Prostate gland (tissue), 2 donors: ENCODE results near the gene SETD2. TPM values are rescaled to one million over a fixed set of nuclear protein-coding genes. Genes with fewer than 3 reads are reported as not detected.

Source experiments
- DNase-seq: peaks from one replicate; pipeline ENCODE4 v3.0.0-alpha.2; 2019; ENCODE audit warnings: low spot score
- H3K27ac ChIP-seq, 2 donors: fragments of 200-600 bp; sonication (generic); 2 replicates each; pipeline ENCODE4 v1.5.1; 2017 to 2019
- H3K27me3 ChIP-seq: fragments of 200-600 bp; sonication (generic); replicated peaks from 2 replicates; pipeline ENCODE4 v1.5.1; 2019; ENCODE audit not compliant: insufficient read depth
- H3K36me3 ChIP-seq, 2 donors: fragments of 200-600 bp; sonication (generic); 1 replicate in 1 of 2; 2 replicates in 1 of 2; pipeline versions ENCODE4 v1.5.1 to v1.8.1; 2017 to 2019
- H3K4me1 ChIP-seq: fragments of 200-600 bp; sonication (generic); replicated peaks from 2 replicates; pipeline ENCODE4 v1.5.1; 2019
- H3K4me3 ChIP-seq, 2 donors: fragments of 200-600 bp; sonication (generic); 2 replicates each; pipeline ENCODE4 v1.5.1; 2017 to 2019
- H3K9me3 ChIP-seq: fragments of 200-600 bp; sonication (generic); 2 replicates; pipeline ENCODE4 v1.5.1; 2017
- CTCF ChIP-seq, 4 experiments: fragments of 200-600 bp in 2 of 4; fragments of 450-650 bp in 2 of 4; sonication (generic) in 2 of 4; IDR thresholded peaks; 1 replicate in 3 of 4; 2 replicates in 1 of 4; pipeline ENCODE4 v1.5.1; 2016 to 2019; ENCODE audit warnings: antibody characterized with exemption in 4 of 4, mild to moderate bottlenecking in 2 of 4, moderate library complexity in 2 of 4
- POLR2A ChIP-seq: fragments of 450-650 bp; IDR thresholded peaks from one replicate; pipeline ENCODE4 v1.6.1; 2016; ENCODE audit warnings: antibody characterized with exemption, mild to moderate bottlenecking
- POLR2AphosphoS5 ChIP-seq: sonication (generic); formaldehyde crosslinking; IDR thresholded peaks from one replicate; pipeline ENCODE4 v1.6.1; 2017; ENCODE audit warnings: antibody characterized with exemption
- WGBS: methylation state at CpG from one replicate; pipeline ENCODE4 v1.1.5; 2018; 5-methylcytosine and 5-hydroxymethylcytosine counted together
- intact Hi-C: fragments of 100-400 bp; cut with DNase I; formaldehyde crosslinking; loops from one replicate; pipeline ENCODE4 v1.14.2; 2022
- total RNA-seq, 2 donors: library from RNA; depleted of rRNA; stranded (reverse); fragments of >200 nt; gene quantifications; one replicate each; pipeline ENCODE4 v1.1.0, GENCODE V29; 2016

SETD2 gene
- total RNA-seq, 2 donors from 2014 or later = 49.8 to 56.2 TPM

GRCh38 chr3:46971742-46972141 lies 192.2 kb downstream of the SETD2 start:
- WGBS = 93% methylated on average over 1 of the region's 1 CpG
- no peaks in the 10 kb centered on the region for H3K9me3 ChIP-seq
- DNase-seq = no peak
- intact Hi-C loops = no loop called here
- TF ChIP-seq CTCF (IDR thresholded peaks at IDR 0.05) = no peak
- no peak for TF ChIP-seq POLR2A
- TF ChIP-seq POLR2AphosphoS5 = no peak
- no peaks in the 10 kb centered on the region for H3K27me3 ChIP-seq
- H3K4me3 ChIP-seq = no peak overlapping the region
- no peak overlapping the region for H3K27ac ChIP-seq
- H3K36me3 ChIP-seq = no peaks in the 10 kb centered on the region
- no peaks in the 10 kb centered on the region for H3K4me1 ChIP-seq

- TF ChIP-seq POLR2AphosphoS5 (no peak), POLR2A (no peak), CTCF (IDR thresholded peaks at IDR 0.05) (no peak)
- Histone ChIP-seq H3K27ac (no peak overlapping the region), H3K36me3 (no peaks in the 10 kb centered on the region), H3K4me3 (no peak overlapping the region), H3K27me3 (no peaks in the 10 kb centered on the region), H3K9me3 (no peaks in the 10 kb centered on the region), H3K4me1 (no peaks in the 10 kb centered on the region)
- WGBS = 53% methylated on average over 6 of the region's 6 CpGs
- no peak for DNase-seq
- intact Hi-C loops = no loop called here
These were observed 192.8 kb downstream of the SETD2 start for GRCh38 chr3:46971151-46971550.

DNA sequence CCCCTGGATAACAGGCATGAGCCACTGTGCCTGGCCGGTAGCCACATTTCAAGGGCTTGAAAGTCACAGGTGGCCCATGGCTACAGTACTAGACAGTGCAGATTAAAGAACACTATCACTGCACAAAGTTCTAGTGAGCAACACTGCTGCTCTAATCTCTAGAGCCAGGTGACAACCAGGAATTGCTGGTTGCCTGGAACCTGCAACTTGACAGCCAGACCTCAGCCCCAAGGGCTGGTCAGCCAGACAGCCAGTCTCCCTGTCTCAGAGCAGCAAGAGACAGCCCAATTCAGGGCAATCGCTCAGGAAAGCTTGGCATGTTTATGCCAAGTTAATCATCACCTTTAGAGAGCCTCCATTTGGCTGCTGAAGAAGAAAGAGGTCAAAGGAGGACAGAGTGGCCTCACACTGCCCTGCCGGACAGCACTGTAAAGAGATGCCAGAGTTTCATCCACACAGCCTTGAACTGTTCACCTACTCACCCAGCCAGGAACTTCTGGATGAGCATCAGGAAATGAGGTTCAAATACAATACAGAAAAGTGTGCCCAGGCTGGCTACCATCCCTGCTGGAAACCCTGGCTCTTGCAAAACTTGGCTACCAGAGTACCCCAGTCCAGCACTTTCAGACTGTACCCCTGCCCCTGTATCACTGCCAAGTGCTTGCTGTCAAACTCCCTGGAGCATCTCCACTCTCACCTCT lies 193.4 kb downstream of the SETD2 start:
- no peak overlapping the region for H3K4me3 ChIP-seq
- intact Hi-C loops = no loop called here
- no peaks in the 10 kb centered on the region for H3K27me3 ChIP-seq
- H3K36me3 ChIP-seq = no peaks in the 10 kb centered on the region
- H3K4me1 ChIP-seq = no peaks in the 10 kb centered on the region
- TF ChIP-seq POLR2AphosphoS5 (no peak), CTCF (IDR thresholded peaks at IDR 0.05) (no peak), POLR2A (no peak)
- no peak overlapping the region for H3K27ac ChIP-seq
- no peaks in the 10 kb centered on the region for H3K9me3 ChIP-seq
- no peak for DNase-seq
- WGBS = 24% methylated on average over 3 of the region's 3 CpGs

- Histone ChIP-seq H3K36me3 (no peaks in the 10 kb centered on the region), H3K9me3 (no peaks in the 10 kb centered on the region), H3K27me3 (no peaks in the 10 kb centered on the region), H3K27ac (no peak overlapping the region), H3K4me3 (no peak overlapping the region), H3K4me1 (no peaks in the 10 kb centered on the region)
- no peak for DNase-seq
- intact Hi-C loops = no loop called here
- 56% methylated on average over 9 of the region's 9 CpGs for WGBS
- TF ChIP-seq POLR2A = no peak
- no peak for TF ChIP-seq CTCF (IDR thresholded peaks at IDR 0.05)
- TF ChIP-seq POLR2AphosphoS5 = no peak
These were observed 195.0 kb downstream of the SETD2 start for GRCh38 chr3:46968783-46969428.

- H3K9me3 ChIP-seq = no peaks in the 10 kb centered on the region
- intact Hi-C loops = no loop called here
- no peak overlapping the region for H3K27ac ChIP-seq
- 75% methylated on average over 5 of the region's 5 CpGs for WGBS
- H3K4me3 ChIP-seq = no peak overlapping the region
- no peak for TF ChIP-seq CTCF (IDR thresholded peaks at IDR 0.05)
- TF ChIP-seq POLR2AphosphoS5 = no peak
- TF ChIP-seq POLR2A = no peak
- no peak for DNase-seq
- H3K27me3 ChIP-seq = no peaks in the 10 kb centered on the region
- H3K4me1 ChIP-seq = no peaks in the 10 kb centered on the region
- no peaks in the 10 kb centered on the region for H3K36me3 ChIP-seq
These were observed 197.1 kb downstream of the SETD2 start for GRCh38 chr3:46966811-46967210.
